ENCODE results near the gene U2SURP. TPM values are rescaled to one million over a fixed set of nuclear protein-coding genes. Genes with fewer than 3 reads are reported as not detected.

The U2SURP gene
- total RNA-seq, 4 donors from 2014 or later: 36.7 to 180 (median 79.3) TPM

DNA sequence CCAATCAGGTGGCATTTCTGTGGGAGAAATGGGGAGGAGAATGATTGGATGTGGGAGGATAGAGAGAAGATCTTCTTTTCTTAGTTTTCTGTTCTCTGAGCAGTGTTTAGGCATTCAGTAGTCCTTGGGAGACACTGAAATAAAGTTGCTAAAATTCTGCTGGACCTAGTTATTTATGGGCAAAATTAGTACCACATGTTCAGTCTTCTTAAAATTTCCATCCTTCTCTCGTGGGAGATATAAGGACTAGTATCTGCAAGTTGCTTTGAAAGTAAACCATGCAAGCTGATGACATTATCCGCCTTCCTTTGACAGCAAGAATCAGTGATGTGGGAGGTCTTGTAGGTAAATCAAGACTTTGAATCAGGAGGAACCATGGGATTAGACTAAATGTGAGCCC lies 98.3 kb downstream of the U2SURP start:
- Histone ChIP-seq H3K4me3 (no peak overlapping the region), H3K9me3 (peaks cover 1 to 4% of the 10 kb centered on the region in 2 donors), H3K4me1 (no peaks in the 10 kb centered on the region), H3K36me3 (no peaks in the 10 kb centered on the region), H3K27ac (no peak overlapping the region), H3K27me3 (no peaks in the 10 kb centered on the region)
- TF ChIP-seq EP300 (IDR thresholded peaks at IDR 0.05; ENCODE audit: low read depth) (no peak), POLR2AphosphoS5 (IDR thresholded peaks at IDR 0.05) (no peak), POLR2A (IDR thresholded peaks at IDR 0.05) (no peak)
- TF ChIP-seq, protein P1, sequence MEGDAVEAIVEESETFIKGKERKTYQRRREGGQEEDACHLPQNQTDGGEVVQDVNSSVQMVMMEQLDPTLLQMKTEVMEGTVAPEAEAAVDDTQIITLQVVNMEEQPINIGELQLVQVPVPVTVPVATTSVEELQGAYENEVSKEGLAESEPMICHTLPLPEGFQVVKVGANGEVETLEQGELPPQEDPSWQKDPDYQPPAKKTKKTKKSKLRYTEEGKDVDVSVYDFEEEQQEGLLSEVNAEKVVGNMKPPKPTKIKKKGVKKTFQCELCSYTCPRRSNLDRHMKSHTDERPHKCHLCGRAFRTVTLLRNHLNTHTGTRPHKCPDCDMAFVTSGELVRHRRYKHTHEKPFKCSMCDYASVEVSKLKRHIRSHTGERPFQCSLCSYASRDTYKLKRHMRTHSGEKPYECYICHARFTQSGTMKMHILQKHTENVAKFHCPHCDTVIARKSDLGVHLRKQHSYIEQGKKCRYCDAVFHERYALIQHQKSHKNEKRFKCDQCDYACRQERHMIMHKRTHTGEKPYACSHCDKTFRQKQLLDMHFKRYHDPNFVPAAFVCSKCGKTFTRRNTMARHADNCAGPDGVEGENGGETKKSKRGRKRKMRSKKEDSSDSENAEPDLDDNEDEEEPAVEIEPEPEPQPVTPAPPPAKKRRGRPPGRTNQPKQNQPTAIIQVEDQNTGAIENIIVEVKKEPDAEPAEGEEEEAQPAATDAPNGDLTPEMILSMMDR (IDR thresholded peaks at IDR 0.05): no peak
- intact Hi-C loops (cut with DNase I; ENCODE audit: low total_unique reads) (no loop called here), in situ Hi-C loops (cut with MboI; ENCODE audit: low pct_ligation_motif_present in 1 of 4, low pct_unique_long_range_greater_than_20kb in 1 of 4, low sequenced_read_pairs in 3 of 4) (no loop called here)
- 72% methylated on average over 2 of the region's 2 CpGs; no CpG with 5 or more reads in 1 of the 2 donors for WGBS, 2 donors (ENCODE audit: low coverage in 1 of 2)
- DNase-seq: no peak

- no peaks in the 10 kb centered on the region for H3K27me3 ChIP-seq
- TF ChIP-seq EP300 (IDR thresholded peaks at IDR 0.05; ENCODE audit: low read depth) (no peak), POLR2AphosphoS5 (IDR thresholded peaks at IDR 0.05) (no peak), POLR2A (IDR thresholded peaks at IDR 0.05) (no peak)
- TF ChIP-seq, protein P1 (IDR thresholded peaks at IDR 0.05): no peak
- no peak overlapping the region for H3K27ac ChIP-seq
- H3K4me1 ChIP-seq: no peaks in the 10 kb centered on the region
- no peaks in the 10 kb centered on the region for H3K36me3 ChIP-seq
- WGBS, 2 donors (ENCODE audit: low coverage in 1 of 2): 85 to 100% methylated on average over 1 to 6 of the region's 6 CpGs
- H3K9me3 ChIP-seq: peaks cover 9 to 12% of the 10 kb centered on the region in 2 donors
- in situ Hi-C loops (cut with MboI; ENCODE audit: low pct_ligation_motif_present in 1 of 4, low pct_unique_long_range_greater_than_20kb in 1 of 4, low sequenced_read_pairs in 3 of 4): no loop called here
- H3K4me3 ChIP-seq: no peak overlapping the region
- intact Hi-C loops (cut with DNase I; ENCODE audit: low total_unique reads): no loop called here
- DNase-seq: no peak
Measured at GRCh38 chr3:143100451-143100850, 99.1 kb downstream of the U2SURP start.

GRCh38 chr3:143101792-143102381 lies 100.5 kb downstream of the U2SURP start:
- no peak for TF ChIP-seq EP300 (IDR thresholded peaks at IDR 0.05; ENCODE audit: low read depth)
- WGBS, 2 donors (ENCODE audit: low coverage in 1 of 2): 75 to 89% methylated on average over 7 of the region's 7 CpGs
- Histone ChIP-seq H3K4me1 (no peaks in the 10 kb centered on the region), H3K4me3 (no peak overlapping the region), H3K27ac (no peak overlapping the region), H3K36me3 (no peaks in the 10 kb centered on the region), H3K27me3 (no peaks in the 10 kb centered on the region), H3K9me3 (peaks cover 12 to 16% of the 10 kb centered on the region in 2 donors)
- intact Hi-C loops (cut with DNase I; ENCODE audit: low total_unique reads): no loop called here
- DNase-seq: no peak
- in situ Hi-C loops (cut with MboI; ENCODE audit: low pct_ligation_motif_present in 1 of 4, low pct_unique_long_range_greater_than_20kb in 1 of 4, low sequenced_read_pairs in 3 of 4): no loop called here

- no peaks in the 10 kb centered on the region for H3K27me3 ChIP-seq
- TF ChIP-seq, protein P1 (IDR thresholded peaks at IDR 0.05): no peak
- TF ChIP-seq EP300 (IDR thresholded peaks at IDR 0.05; ENCODE audit: low read depth) (no peak), POLR2A (IDR thresholded peaks at IDR 0.05) (no peak), POLR2AphosphoS5 (IDR thresholded peaks at IDR 0.05) (no peak)
- DNase-seq: no peak
- WGBS, 2 donors (ENCODE audit: low coverage in 1 of 2): 63 to 70% methylated on average over 2 of the region's 2 CpGs
- no peaks in the 10 kb centered on the region for H3K4me1 ChIP-seq
- intact Hi-C loops (cut with DNase I; ENCODE audit: low total_unique reads): no loop called here
- H3K9me3 ChIP-seq: peaks cover 12 to 16% of the 10 kb centered on the region in 2 donors
- no peak overlapping the region for H3K27ac ChIP-seq
- in situ Hi-C loops (cut with MboI; ENCODE audit: low pct_ligation_motif_present in 1 of 4, low pct_unique_long_range_greater_than_20kb in 1 of 4, low sequenced_read_pairs in 3 of 4): no loop called here
- H3K4me3 ChIP-seq: no peak overlapping the region
- no peaks in the 10 kb centered on the region for H3K36me3 ChIP-seq
Measured at GRCh38 chr3:143103652-143104051, 102.3 kb downstream of the U2SURP start.

DNA sequence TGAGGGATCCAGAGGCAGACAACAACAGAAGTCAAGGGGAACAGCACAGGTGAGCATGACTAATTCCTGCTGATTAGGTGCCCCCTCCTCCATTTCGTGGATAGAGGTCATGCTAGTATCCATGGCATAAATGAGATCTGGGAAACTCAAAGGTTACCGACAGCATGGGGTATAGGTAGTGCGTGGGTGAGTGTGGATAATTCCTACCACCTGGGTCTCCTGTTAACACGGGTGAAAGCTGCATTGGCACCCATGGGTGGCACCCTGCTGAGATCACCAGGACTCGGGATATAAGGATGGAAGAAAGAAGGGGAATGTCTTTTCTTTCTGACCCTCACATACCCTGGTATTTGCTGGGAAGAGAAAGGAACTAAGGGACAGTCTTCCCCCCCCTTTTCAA lies 103.8 kb downstream of the U2SURP start:
- Histone ChIP-seq H3K27ac (no peak overlapping the region), H3K4me1 (no peaks in the 10 kb centered on the region), H3K9me3 (peaks cover 12 to 16% of the 10 kb centered on the region in 2 donors), H3K36me3 (no peaks in the 10 kb centered on the region), H3K4me3 (no peak overlapping the region), H3K27me3 (no peaks in the 10 kb centered on the region)
- in situ Hi-C loops (cut with MboI; ENCODE audit: low pct_ligation_motif_present in 1 of 4, low pct_unique_long_range_greater_than_20kb in 1 of 4, low sequenced_read_pairs in 3 of 4) (no loop called here), intact Hi-C loops (cut with DNase I; ENCODE audit: low total_unique reads) (no loop called here)
- TF ChIP-seq, protein P1 (IDR thresholded peaks at IDR 0.05): no peak
- DNase-seq: no peak
- WGBS, 2 donors (ENCODE audit: low coverage in 1 of 2): 81 to 84% methylated on average over 2 to 5 of the region's 5 CpGs
